Neural cell (in vitro differentiated cells): ENCODE results near the gene CD47. TPM values are rescaled to one million over a fixed set of nuclear protein-coding genes. Genes with fewer than 3 reads are reported as not detected.

Experiments used
- H2AFZ ChIP-seq: fragments of 200-600, 300-800 bp; sonication (generic), shearing (Covaris generic); 2 replicates; pipeline ENCODE4 v1.6.0; 2014; ENCODE audit warnings: low read depth, mild to moderate bottlenecking, antibody characterized with exemption, low read length, moderate library complexity
- H3F3A ChIP-seq: fragments of 200-600 bp; shearing (Covaris generic); 2 replicates; pipeline ENCODE4 v1.6.1; 2016; ENCODE audit warnings: mild to moderate bottlenecking, moderate library complexity, mixed read lengths, antibody characterized with exemption, low read length; ENCODE audit not compliant: insufficient read depth, poor library complexity, severe bottlenecking
- H3K27ac ChIP-seq: fragments of 200-600, 300-800 bp; sonication (generic), shearing (Covaris generic); 2 replicates; pipeline ENCODE4 v1.5.1; 2014; ENCODE audit warnings: mild to moderate bottlenecking, low read length, moderate library complexity
- H3K27me3 ChIP-seq: fragments of 300-800, 200-600 bp; sonication (generic), shearing (Covaris generic); 2 replicates; pipeline ENCODE4 v1.6.0; 2014; ENCODE audit warnings: mild to moderate bottlenecking, low read depth, low read length, moderate library complexity; ENCODE audit not compliant: insufficient read depth
- H3K36me3 ChIP-seq: fragments of 300-800, 200-600 bp; sonication (generic), shearing (Covaris generic); 2 replicates; pipeline ENCODE4 v1.5.1; 2014; ENCODE audit warnings: mild to moderate bottlenecking, antibody characterized with exemption, low read length, moderate library complexity; ENCODE audit not compliant: insufficient read depth
- H3K4me2 ChIP-seq: fragments of 300-800, 200-600 bp; sonication (generic), shearing (Covaris generic); 2 replicates; pipeline ENCODE4 v1.6.0; 2014; ENCODE audit warnings: mild to moderate bottlenecking, low read length
- H3K4me3 ChIP-seq: fragments of 300-800, 200-600 bp; sonication (generic), shearing (Covaris generic); 2 replicates; pipeline ENCODE4 v1.5.1; 2014; ENCODE audit warnings: mild to moderate bottlenecking, low read length, moderate library complexity
- H3K79me2 ChIP-seq: fragments of 200-600 bp; shearing (Covaris generic); replicated peaks from 2 replicates; pipeline ENCODE4 v1.6.0; 2014; ENCODE audit warnings: mild to moderate bottlenecking, low read length, moderate library complexity; ENCODE audit not compliant: insufficient read depth
- H3K9ac ChIP-seq: fragments of 300-800, 200-600 bp; sonication (generic), shearing (Covaris generic); 2 replicates; pipeline ENCODE4 v1.6.1; 2016; ENCODE audit warnings: mild to moderate bottlenecking, low read length, mixed read lengths
- H3K9me2 ChIP-seq: fragments of 200-600 bp; shearing (Covaris generic); 2 replicates; pipeline ENCODE4 v1.6.1; 2016; ENCODE audit warnings: mild to moderate bottlenecking, low read length, mixed read lengths; ENCODE audit not compliant: insufficient read depth
- H3K9me3 ChIP-seq: fragments of 200-600, 300-800 bp; sonication (generic), shearing (Covaris generic); 2 replicates; pipeline ENCODE4 v1.6.1; 2016; ENCODE audit warnings: mild to moderate bottlenecking, mixed run types, low read length, moderate library complexity, mixed read lengths
- H4K20me1 ChIP-seq: fragments of 200-600 bp; shearing (Covaris generic); 2 replicates; pipeline ENCODE4 v1.6.1; 2016; ENCODE audit warnings: mild to moderate bottlenecking, mixed run types; ENCODE audit not compliant: insufficient read depth
- CTCF ChIP-seq: fragments of 450-650 bp; IDR thresholded peaks from 2 replicates; pipeline ENCODE4 v1.5.1; 2014; ENCODE audit warnings: antibody characterized with exemption, mild to moderate bottlenecking, moderate library complexity; ENCODE audit not compliant: poor library complexity, severe bottlenecking
- EP300 ChIP-seq: fragments of 450-650 bp; conservative IDR thresholded peaks from 2 replicates; pipeline ENCODE4 v1.6.1; 2014; ENCODE audit warnings: antibody characterized with exemption, mild to moderate bottlenecking, moderate library complexity; ENCODE audit not compliant: poor library complexity, severe bottlenecking
- EZH2 ChIP-seq: fragments of 200-600, 300-800 bp; shearing (Covaris generic), sonication (generic); IDR thresholded peaks from 2 replicates; pipeline ENCODE4 v1.6.1; 2014; ENCODE audit warnings: antibody characterized with exemption, low read length, borderline replicate concordance, mild to moderate bottlenecking; ENCODE audit not compliant: insufficient read depth, poor library complexity, severe bottlenecking
- MXI1 ChIP-seq: fragments of 450-650 bp; conservative IDR thresholded peaks from 2 replicates; pipeline ENCODE4 v1.6.1; 2014; ENCODE audit warnings: antibody characterized with exemption, mild to moderate bottlenecking; ENCODE audit not compliant: poor library complexity, severe bottlenecking
- POLR2AphosphoS5 ChIP-seq: IDR thresholded peaks from 2 replicates; pipeline ENCODE4 v1.6.1; 2012
- RAD21 ChIP-seq: fragments of 450-650 bp; conservative IDR thresholded peaks from 2 replicates; pipeline ENCODE4 v1.6.1; 2014; ENCODE audit warnings: antibody characterized with exemption, mild to moderate bottlenecking, moderate library complexity
- REST ChIP-seq: IDR thresholded peaks from 2 replicates; pipeline ENCODE4 v1.6.1; 2012; ENCODE audit warnings: borderline replicate concordance
- SMC3 ChIP-seq: fragments of 450-650 bp; conservative IDR thresholded peaks from 2 replicates; pipeline ENCODE4 v1.6.1; 2014; ENCODE audit warnings: antibody characterized with exemption, mild to moderate bottlenecking, moderate library complexity; ENCODE audit not compliant: poor library complexity
- TAF1 ChIP-seq: IDR thresholded peaks from 2 replicates; pipeline ENCODE4 v1.6.1; 2012; ENCODE audit warnings: low read depth
- polyA plus RNA-seq: library from polyadenylated mRNA; depleted of rRNA; stranded (reverse); fragments of >200 nt; gene quantifications from 2 replicates; pipeline ENCODE4 v1.2.3, GENCODE V29; 2014

The CD47 gene
- polyA plus RNA-seq, 1 donor from 2014 or later: 128 TPM

- Histone ChIP-seq H3K79me2 (no peaks in the 10 kb centered on the region), H3K36me3 (peaks cover 7% of the 10 kb centered on the region), H3K27ac (no peak overlapping the region), H3K27me3 (no peaks in the 10 kb centered on the region), H3K4me3 (no peak overlapping the region), H3K4me2 (no peak overlapping the region), H3K9ac (no peak overlapping the region), H3F3A (no peaks in the 10 kb centered on the region), H4K20me1 (no peaks in the 10 kb centered on the region), H2AFZ (no peak overlapping the region), H3K9me3 (no peaks in the 10 kb centered on the region), H3K9me2 (no peaks in the 10 kb centered on the region)
- TF ChIP-seq SMC3: no peak
- TF ChIP-seq MXI1: no peak
- TF ChIP-seq POLR2AphosphoS5: no peak
- TF ChIP-seq TAF1: no peak
- TF ChIP-seq RAD21: no peak
- TF ChIP-seq CTCF: no peak
- TF ChIP-seq REST: no peak
- TF ChIP-seq EZH2: no peak
- no peak for TF ChIP-seq EP300
These were observed 34.9 kb downstream of the CD47 start for GRCh38 chr3:108055931-108056330.

- Histone ChIP-seq H3K9ac (no peak overlapping the region), H3K27me3 (no peaks in the 10 kb centered on the region), H3F3A (no peaks in the 10 kb centered on the region), H2AFZ (no peak overlapping the region), H3K36me3 (no peaks in the 10 kb centered on the region), H4K20me1 (no peaks in the 10 kb centered on the region), H3K9me2 (no peaks in the 10 kb centered on the region), H3K9me3 (no peaks in the 10 kb centered on the region), H3K4me3 (no peak overlapping the region), H3K27ac (no peak overlapping the region), H3K79me2 (no peaks in the 10 kb centered on the region), H3K4me2 (no peak overlapping the region)
- no peak for TF ChIP-seq POLR2AphosphoS5
- no peak for TF ChIP-seq MXI1
- no peak for TF ChIP-seq RAD21
- no peak for TF ChIP-seq CTCF
- TF ChIP-seq SMC3: no peak
- no peak for TF ChIP-seq EZH2
- TF ChIP-seq REST: no peak
- TF ChIP-seq EP300: no peak
- no peak for TF ChIP-seq TAF1
These were observed 35.9 kb downstream of the CD47 start for GRCh38 chr3:108054935-108055334.
